Suprapubic skin (tissue), 3 donors: ENCODE results near the gene CCDC13.

Experiments used
- POLR2A ChIP-seq, 2 donors: fragments of 450-650 bp; IDR thresholded peaks; one replicate each; pipeline ENCODE4 v1.6.1; 2017; ENCODE audit warnings: antibody characterized with exemption in 2 of 2, mild to moderate bottlenecking in 2 of 2, moderate library complexity in 2 of 2
- TF ChIP-seq, protein P1 (sequence below), 2 donors: fragments of 200-600 bp in 1 of 2; fragments of 450-650 bp in 1 of 2; sonication (generic) in 1 of 2; IDR thresholded peaks; one replicate each; pipeline ENCODE4 v1.5.1; 2016 to 2019; ENCODE audit warnings: antibody characterized with exemption in 2 of 2, mild to moderate bottlenecking in 1 of 2, moderate library complexity in 1 of 2

DNA sequence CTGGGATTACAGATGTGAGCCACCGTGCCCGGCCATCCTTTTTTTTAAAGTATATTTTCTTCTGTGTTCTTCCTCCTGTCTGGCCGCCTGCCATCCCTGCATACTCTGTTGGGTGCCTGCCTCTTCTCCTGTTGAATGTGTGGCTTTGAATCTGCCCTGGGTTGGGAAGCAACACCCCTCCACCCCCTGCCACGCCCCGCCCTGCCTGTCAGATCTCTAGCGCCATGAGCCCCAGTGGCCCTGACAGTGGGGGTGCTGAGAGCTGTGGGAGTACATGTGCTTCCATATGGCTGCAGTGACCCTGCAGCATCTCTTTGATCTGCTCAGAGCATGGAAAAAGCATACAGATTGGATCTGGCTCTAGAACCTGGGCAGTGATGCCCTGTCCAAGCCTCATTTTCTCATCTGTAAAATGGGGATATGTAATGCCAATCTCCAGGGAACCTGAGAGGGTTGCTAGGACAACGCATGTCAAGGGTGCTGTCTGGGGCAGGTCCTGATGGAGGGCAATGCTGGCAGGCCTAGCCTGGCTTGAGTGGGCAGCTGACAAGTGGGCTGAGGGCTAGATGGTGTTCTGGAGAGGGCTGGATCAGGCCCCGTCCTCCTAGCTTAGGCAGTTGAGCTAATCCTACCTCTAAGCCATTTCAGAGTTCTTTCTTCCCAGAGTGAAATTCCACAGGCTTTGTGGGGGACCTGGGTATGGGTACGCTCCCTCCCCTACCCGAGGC is 23.9 kb downstream of the CCDC13 start:
- TF ChIP-seq, protein P1, sequence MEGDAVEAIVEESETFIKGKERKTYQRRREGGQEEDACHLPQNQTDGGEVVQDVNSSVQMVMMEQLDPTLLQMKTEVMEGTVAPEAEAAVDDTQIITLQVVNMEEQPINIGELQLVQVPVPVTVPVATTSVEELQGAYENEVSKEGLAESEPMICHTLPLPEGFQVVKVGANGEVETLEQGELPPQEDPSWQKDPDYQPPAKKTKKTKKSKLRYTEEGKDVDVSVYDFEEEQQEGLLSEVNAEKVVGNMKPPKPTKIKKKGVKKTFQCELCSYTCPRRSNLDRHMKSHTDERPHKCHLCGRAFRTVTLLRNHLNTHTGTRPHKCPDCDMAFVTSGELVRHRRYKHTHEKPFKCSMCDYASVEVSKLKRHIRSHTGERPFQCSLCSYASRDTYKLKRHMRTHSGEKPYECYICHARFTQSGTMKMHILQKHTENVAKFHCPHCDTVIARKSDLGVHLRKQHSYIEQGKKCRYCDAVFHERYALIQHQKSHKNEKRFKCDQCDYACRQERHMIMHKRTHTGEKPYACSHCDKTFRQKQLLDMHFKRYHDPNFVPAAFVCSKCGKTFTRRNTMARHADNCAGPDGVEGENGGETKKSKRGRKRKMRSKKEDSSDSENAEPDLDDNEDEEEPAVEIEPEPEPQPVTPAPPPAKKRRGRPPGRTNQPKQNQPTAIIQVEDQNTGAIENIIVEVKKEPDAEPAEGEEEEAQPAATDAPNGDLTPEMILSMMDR (IDR thresholded peaks at IDR 0.05) = no peak
- TF ChIP-seq POLR2A (IDR thresholded peaks at IDR 0.05) = no peak
